ENCODE results near the gene HIP1R.

Gene HIP1R

DNA sequence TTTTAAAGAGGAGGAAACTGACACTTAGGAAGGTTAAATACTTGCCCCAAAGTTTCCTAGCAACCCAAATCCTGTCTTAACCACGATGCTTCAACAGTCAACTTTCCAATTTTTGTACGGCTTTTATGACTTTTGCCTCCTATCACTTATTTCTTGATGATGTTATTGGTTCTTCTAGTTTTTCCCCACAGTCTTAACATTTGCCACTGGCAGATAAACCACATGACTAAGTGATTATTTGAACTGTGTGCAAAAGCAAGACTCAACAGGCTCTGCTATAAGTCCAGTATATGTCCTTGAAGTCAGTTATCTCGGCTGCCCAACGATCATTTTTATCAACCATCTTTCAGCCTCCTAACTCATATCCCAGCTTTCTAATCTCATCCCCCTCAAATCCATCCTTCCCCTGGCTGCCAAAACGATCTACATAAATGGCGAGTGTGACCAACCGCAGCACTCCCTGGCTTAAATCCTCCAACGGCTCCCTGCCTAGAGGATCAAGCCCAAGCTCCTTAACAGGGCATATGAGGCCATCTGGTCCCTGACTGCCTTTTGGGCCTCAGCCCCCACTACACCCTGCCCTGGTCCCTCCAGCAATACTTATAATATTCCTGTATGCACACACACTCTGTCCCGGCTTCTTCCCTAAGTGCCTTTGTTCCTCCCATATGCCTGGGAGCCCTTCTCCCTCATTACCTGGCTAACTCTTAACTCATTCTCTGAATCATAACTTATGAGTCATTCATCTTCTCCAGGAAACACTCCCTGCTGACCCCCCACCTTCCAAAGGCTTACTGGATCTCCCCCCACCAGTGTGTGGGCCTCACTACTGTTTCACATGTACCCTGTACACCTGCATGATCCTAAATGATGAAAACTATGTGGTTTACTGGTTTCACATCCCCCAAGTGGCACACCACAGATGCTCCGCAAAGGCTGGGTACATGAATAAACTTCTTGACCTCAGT, 51.9 kb downstream of the HIP1R start:
- DNase-seq (ENCODE audit: extremely low spot score), result no peak
- ChIA-PET POLR2A (interaction anchor here (1.0 to 1.6 kb wide), 2 partner anchors 25 to 346 kb away, joined by 3 to 5 read pairs; partner anchors contain the start of gene MPHOSPH9), CTCF (no interaction called here)
- TF ChIP-seq SUZ12 (IDR thresholded peaks at IDR 0.05), result no peak
- TF ChIP-seq FOXK2 (IDR thresholded peaks at IDR 0.05), result no peak
- no peak for TF ChIP-seq BHLHE40 (IDR thresholded peaks at IDR 0.05; ENCODE audit: borderline replicate concordance)
- TF ChIP-seq ARNT (IDR thresholded peaks at IDR 0.05), result no peak
- no peak for TF ChIP-seq SP1 (IDR thresholded peaks at IDR 0.05)
- no peak for TF ChIP-seq TARDBP (IDR thresholded peaks at IDR 0.05)
- no peak for TF ChIP-seq ZNF384 (IDR thresholded peaks at IDR 0.05)
- TF ChIP-seq NFRKB (IDR thresholded peaks at IDR 0.05), result no peak
- no peak for TF ChIP-seq FOXA1 (IDR thresholded peaks at IDR 0.05)
- no peak for TF ChIP-seq ELF4 (IDR thresholded peaks at IDR 0.05)
- TF ChIP-seq, protein P1, sequence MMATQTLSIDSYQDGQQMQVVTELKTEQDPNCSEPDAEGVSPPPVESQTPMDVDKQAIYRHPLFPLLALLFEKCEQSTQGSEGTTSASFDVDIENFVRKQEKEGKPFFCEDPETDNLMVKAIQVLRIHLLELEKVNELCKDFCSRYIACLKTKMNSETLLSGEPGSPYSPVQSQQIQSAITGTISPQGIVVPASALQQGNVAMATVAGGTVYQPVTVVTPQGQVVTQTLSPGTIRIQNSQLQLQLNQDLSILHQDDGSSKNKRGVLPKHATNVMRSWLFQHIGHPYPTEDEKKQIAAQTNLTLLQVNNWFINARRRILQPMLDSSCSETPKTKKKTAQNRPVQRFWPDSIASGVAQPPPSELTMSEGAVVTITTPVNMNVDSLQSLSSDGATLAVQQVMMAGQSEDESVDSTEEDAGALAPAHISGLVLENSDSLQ (IDR thresholded peaks at IDR 0.05), result no peak
- TF ChIP-seq L3MBTL2 (conservative IDR thresholded peaks at IDR 0.05), result no peak
- TF ChIP-seq HDGF (IDR thresholded peaks at IDR 0.05; ENCODE audit: borderline replicate concordance), result no peak
- no peak for TF ChIP-seq LEF1 (IDR thresholded peaks at IDR 0.05; ENCODE audit: borderline replicate concordance)
- TF ChIP-seq FOXM1 (IDR thresholded peaks at IDR 0.05; ENCODE audit: borderline replicate concordance), result no peak
- TF ChIP-seq CTBP1 (IDR thresholded peaks at IDR 0.05; ENCODE audit: borderline replicate concordance), result no peak

DNA sequence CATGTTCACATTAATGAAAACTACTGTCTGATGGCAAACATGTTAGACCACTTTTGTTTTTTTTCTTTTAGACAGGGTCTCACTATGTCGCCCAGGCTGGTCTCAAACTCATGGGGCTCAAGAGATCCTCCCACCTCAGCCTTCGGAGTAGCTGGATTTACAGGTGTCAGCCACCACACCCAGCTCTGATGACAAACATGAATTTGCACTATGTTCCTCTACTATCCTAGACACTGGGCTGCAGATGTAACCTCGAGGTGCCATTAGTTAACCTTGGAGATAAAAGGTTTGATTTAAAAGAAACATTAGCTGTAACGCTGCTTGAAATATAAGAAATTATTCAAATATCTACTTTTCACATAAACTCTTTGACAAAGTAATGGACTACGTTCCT, 52.6 kb downstream of the HIP1R start:
- no peak for DNase-seq (ENCODE audit: extremely low spot score)
- CTCF ChIA-PET, result no interaction called here
- POLR2A ChIA-PET, result interaction anchor here (1.0 to 1.6 kb wide), 3 partner anchors 26 to 345 kb away, joined by 3 to 5 read pairs (median 4); partner anchors contain the start of genes ARL6IP4 and MPHOSPH9
- TF ChIP-seq, protein P1 (IDR thresholded peaks at IDR 0.05), result no peak
- TF ChIP-seq TARDBP (IDR thresholded peaks at IDR 0.05) (no peak), HDGF (IDR thresholded peaks at IDR 0.05; ENCODE audit: borderline replicate concordance) (no peak), NFRKB (IDR thresholded peaks at IDR 0.05) (no peak), FOXM1 (IDR thresholded peaks at IDR 0.05; ENCODE audit: borderline replicate concordance) (no peak), SP1 (IDR thresholded peaks at IDR 0.05) (no peak), LEF1 (IDR thresholded peaks at IDR 0.05; ENCODE audit: borderline replicate concordance) (no peak), ELF4 (IDR thresholded peaks at IDR 0.05) (no peak)

DNA sequence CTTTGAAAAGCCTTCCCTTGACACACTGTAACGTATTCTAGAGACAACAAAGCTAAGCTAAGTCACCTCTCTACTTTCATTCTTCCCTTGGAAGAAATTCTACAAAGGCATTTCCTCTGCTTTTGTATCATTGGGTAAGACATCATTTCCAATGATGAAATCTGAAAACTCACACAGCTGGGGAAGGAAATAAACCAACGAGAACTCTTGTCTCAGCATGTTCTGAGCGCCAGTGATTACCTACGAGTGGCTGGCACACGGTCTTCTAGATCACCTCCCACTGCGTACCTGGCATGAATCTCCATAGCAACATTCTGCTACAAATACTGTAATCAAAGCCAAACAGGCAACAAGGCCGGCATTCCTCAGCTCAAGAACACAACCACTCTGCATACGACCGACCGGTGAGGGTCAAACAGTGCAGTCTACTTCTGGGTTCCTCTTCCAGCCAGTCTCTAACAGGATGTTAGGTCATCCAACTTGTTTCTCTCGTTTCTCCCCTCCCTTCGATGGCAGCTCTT, 53.0 kb downstream of the HIP1R start:
- CTCF ChIA-PET, result interaction anchor here (0.7 to 0.8 kb wide), 2 partner anchors 12 to 28 kb away, joined by 3 read pairs; no protein-coding TSS in a partner anchor
- POLR2A ChIA-PET, result interaction anchor here (1.0 to 1.4 kb wide), 3 partner anchors 27 to 344 kb away, joined by 3 to 4 read pairs (median 3); partner anchors contain the start of genes ARL6IP4 and MPHOSPH9
- no peak; the same call in 1 of the 2 replicates for TF ChIP-seq L3MBTL2 (conservative IDR thresholded peaks at IDR 0.05)
- TF ChIP-seq ZNF384 (IDR thresholded peaks at IDR 0.05), result no peak
- TF ChIP-seq LEF1 (IDR thresholded peaks at IDR 0.05; ENCODE audit: borderline replicate concordance), result no peak
- no peak for TF ChIP-seq NFRKB (IDR thresholded peaks at IDR 0.05)
- TF ChIP-seq FOXM1 (IDR thresholded peaks at IDR 0.05; ENCODE audit: borderline replicate concordance), result no peak
- no peak for TF ChIP-seq CTBP1 (IDR thresholded peaks at IDR 0.05; ENCODE audit: borderline replicate concordance)
- no peak for TF ChIP-seq TARDBP (IDR thresholded peaks at IDR 0.05)
- TF ChIP-seq, protein P1 (IDR thresholded peaks at IDR 0.05), result no peak
- TF ChIP-seq BHLHE40 (IDR thresholded peaks at IDR 0.05; ENCODE audit: borderline replicate concordance), result no peak
- TF ChIP-seq ARNT (IDR thresholded peaks at IDR 0.05), result no peak
- TF ChIP-seq FOXA1 (IDR thresholded peaks at IDR 0.05), result no peak
- no peak for TF ChIP-seq SUZ12 (IDR thresholded peaks at IDR 0.05)
- no peak for TF ChIP-seq ELF4 (IDR thresholded peaks at IDR 0.05)
- no peak for TF ChIP-seq HDGF (IDR thresholded peaks at IDR 0.05; ENCODE audit: borderline replicate concordance)
- DNase-seq (ENCODE audit: extremely low spot score), result no peak

DNA sequence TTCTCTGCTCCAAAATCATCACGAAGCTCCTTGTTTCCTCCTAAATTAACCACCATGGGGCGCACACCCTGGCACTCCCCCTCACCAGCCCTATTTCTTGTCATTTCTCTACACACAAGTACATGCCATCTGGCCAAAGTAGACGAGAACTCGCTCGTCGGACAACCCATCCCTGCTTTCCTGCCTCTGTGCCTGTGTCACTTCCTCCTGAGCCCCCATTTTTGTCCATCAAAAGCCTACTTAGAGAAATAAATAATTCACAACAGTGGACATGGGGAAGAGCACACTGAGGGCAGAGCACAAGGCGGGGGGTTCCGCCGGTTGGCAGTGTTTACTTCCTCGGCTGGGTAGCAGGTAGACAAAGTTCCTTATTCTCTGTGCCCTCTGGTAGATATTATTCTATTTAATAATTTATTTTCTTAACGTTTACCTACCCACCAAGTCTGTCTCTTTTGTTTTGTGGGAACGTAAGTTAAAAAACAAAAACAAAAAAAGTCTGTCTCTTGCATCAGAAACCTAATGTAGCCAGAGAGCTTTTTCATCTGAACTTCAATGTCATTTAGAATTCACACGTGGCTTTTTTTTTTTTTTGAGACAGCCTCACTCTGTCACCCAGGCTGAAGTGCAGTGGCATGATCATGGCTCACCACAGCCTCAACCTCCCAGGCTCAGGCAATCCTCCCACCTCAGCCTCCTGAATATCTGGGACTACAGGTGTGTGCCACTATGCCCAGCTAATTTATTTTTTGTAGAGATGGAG, 54.7 kb downstream of the HIP1R start:
- TF ChIP-seq SP1 (IDR thresholded peaks at IDR 0.05) (no peak), TARDBP (IDR thresholded peaks at IDR 0.05) (no peak), L3MBTL2 (conservative IDR thresholded peaks at IDR 0.05) (no peak), FOXM1 (IDR thresholded peaks at IDR 0.05; ENCODE audit: borderline replicate concordance) (no peak), FOXK2 (IDR thresholded peaks at IDR 0.05) (no peak), BHLHE40 (IDR thresholded peaks at IDR 0.05; ENCODE audit: borderline replicate concordance) (no peak), ELF4 (IDR thresholded peaks at IDR 0.05) (no peak), ARNT (IDR thresholded peaks at IDR 0.05) (no peak), ZNF384 (IDR thresholded peaks at IDR 0.05) (no peak), NFRKB (IDR thresholded peaks at IDR 0.05) (no peak)
- no peak for DNase-seq (ENCODE audit: extremely low spot score)
- POLR2A ChIA-PET, result no interaction called here
- CTCF ChIA-PET, result interaction anchor here (1.0 kb wide), 1 partner anchor 10 kb away, joined by 4 read pairs; no protein-coding TSS in a partner anchor
